Activated T-cell treated with anti-CD3 and anti-CD28 coated beads for 1 hour (primary cell): ENCODE results near the gene IGFN1.

Source experiments
- DNase-seq: peaks from one replicate; pipeline ENCODE4 v3.0.0-alpha.2; 2020; ENCODE audit warnings: low read depth

IGFN1 gene

DNA sequence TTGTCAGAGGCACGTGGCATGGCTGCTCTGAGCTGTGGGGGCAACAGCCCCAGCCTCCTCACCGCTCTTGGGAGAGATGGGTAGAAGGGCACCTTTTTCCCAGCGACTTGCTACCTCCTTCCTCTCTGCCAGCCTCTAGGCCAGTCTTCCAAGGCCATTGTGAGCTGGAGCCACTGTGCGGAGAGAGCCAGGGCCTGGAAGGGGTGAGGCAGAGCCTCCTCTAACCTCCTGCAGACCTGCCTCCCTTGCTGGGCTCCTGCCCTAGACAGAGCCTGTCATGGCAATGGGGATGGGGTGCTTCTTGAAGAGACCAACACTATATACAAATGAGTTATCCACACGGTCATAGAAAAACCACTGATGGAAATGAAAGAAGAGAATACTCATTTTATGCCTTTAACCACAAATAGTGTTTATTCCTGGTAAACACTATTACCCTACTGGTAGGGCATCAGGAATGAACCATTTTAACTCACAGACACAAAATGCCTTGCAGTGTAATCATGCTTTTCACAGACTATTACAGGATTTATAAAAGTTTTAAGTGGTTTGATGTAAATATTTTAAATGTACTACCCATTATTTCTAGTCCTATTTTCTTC is 5.0 kb upstream of the IGFN1 start:
- DNase-seq = no peak

DNA sequence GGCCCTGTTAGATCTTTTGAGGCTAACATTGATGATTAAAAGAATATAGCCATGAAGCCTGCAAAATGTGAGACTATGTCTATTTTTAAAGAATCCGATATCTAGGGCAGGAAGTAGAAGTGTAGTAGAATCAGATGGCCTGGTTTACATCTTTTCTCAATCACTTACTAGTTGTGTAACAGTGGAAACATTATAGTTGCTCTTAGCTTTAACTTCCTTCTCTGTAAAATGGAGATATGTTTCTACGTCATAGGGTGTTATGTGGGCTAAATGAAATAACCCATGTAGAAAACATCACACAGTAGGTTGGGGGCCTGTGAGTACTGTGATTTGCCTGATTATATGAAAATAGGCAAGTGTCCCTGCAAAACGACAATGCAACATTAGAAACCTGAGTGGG is 4.4 kb upstream of the IGFN1 start:
- DNase-seq = no peak

DNA sequence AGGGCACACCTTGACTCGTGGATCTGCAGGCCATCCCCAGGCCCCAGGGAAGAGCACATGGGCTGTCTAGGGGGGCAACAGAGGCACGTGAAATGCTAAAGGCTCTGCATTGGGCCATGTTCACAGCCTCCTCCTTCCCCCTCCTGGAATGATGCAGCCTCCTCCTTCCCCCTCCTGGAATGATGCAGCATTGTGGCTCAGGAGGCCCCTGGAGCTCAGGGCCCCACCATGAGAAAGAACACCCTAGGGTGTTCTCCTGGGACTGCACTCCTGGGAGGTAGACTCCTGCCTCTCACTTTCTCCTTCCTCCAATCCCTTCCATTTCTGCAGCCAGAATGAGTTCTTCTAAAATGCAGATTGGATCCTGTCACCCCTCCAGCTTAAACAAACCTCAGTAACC is 1.5 kb upstream of the IGFN1 start:
- DNase-seq = no peak

DNA sequence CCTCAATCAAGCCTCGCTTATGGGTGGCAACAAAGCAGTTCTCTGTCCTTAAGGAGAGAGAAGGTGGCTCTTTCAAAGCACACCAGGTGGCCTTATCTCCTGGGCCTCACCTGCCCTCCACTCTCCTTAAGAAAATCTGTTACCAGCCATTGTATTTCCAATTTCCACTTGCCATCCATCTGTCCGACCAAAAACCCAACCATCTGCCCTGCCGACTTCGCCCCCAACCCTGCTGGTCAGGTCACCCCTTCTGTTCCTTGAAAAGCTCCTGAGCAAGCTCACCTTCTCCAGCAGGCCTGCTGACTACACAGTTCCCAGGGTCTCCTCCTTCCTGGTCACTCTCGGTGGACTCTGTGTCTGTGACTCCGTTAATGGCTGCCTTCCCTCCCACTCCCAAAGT is 619 bp upstream of the IGFN1 start:
- DNase-seq = no peak

DNA sequence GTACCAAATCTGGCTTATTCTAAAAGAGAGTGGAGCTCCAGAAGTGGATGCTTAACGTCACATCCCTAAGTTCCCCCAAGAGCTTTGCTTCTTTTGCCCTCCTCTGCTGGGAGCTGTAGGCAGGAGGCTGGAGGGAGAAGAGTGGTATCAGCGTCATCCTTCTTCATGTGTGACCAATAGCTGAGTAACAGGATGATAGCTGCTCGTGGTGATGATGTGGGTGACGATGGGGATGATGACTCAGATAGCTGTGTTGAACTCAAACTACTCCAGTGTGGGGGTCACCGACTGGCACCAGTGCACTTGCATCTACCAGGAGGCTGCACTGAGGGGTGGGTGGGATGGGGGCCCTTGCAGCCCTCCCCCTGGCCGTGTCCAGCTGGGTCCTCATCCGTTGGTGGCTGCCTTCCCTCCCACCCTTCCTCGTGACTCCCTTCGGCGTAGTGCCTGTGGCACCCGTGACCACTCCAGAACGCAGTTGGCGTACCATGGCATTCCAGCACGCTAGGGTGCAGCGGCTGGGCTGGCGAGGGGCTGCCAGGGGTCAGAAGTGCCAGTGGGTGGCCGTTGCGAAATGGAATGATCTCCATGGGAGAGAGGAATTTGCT is 1.1 kb downstream of the IGFN1 start:
- no peak for DNase-seq

DNA sequence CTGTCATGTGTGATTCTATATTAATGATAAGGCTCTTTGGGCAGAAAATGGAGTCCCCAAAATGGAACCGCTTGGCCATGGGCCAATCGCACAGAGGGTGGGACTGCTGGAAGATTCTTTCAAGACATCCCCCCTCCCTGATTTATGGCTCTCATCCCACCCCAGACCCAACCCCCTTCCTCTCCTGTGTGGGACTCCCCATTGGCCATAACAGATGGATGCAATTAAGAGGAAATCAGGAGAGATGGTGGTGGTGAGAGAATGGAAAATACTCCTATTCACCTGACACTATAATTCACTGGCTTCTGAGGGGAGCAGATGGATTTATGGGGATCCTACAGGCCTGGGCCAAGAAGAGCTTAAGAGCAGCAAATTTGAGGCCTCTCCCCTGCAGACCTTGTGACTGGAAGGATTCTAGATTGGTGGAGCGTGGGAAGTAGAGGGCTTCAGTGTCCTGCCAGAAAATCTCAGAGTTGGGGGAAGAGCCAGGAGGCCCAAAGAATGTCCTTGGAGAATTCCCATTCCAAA is 1.7 kb downstream of the IGFN1 start:
- no peak for DNase-seq

DNA sequence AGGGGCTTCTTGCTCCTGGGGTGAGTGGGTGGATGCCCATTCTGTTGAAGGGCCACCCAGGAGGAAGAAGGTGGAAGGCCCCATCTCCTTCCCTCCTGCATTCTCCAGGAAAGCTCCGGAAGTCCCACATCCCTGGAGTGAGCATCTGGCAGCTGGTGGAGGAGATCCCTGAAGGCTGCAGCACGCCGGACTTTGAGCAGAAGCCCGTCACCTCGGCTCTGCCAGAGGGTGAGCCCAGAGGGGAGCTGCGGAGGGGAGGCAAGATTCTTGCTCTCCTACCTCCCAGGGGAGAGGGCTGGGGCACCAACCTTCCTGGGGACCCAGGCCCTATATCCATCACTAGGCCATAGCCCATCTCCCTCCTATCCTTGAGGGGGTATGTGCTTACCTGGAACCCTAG is 3.4 kb downstream of the IGFN1 start:
- no peak for DNase-seq

DNA sequence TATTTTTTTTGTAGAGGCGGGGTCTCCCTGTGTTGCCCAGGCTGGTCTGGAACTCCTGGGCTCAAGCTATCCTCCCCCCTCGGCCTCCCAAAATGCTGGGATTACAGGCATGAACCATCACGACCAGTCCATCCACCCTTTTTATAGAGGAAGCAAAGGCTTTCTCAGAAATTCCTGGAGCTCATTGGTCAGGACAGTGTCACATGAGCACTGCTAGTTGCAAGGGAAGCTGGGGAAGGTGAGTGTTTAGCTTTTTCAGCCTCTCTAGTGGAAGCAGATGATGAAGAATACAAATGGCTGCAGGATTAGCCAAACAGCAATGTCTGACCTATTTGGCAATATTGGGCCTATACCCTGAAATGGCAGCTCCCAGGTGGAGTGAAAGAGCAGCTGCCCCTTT is 8.0 kb downstream of the IGFN1 start:
- DNase-seq = no peak

DNA sequence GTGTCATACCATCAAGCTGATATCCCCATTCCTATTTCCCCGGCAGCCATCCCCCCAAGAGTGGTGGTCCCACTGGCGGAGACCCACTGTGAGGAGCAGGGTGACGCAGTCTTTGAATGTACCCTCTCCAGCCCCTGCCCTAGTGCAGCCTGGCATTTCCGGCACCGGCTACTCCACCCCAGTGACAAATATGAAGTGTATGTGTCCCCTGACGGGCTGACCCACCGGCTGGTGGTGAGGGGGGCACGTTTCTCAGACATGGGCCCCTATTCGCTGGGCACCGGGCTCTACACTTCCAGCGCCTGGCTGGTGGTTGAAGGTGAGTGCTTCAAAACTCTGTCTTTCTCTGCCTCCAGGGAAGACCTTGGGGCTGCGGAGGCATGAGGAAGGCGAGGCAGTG is 14.4 kb downstream of the IGFN1 start:
- DNase-seq = no peak

DNA sequence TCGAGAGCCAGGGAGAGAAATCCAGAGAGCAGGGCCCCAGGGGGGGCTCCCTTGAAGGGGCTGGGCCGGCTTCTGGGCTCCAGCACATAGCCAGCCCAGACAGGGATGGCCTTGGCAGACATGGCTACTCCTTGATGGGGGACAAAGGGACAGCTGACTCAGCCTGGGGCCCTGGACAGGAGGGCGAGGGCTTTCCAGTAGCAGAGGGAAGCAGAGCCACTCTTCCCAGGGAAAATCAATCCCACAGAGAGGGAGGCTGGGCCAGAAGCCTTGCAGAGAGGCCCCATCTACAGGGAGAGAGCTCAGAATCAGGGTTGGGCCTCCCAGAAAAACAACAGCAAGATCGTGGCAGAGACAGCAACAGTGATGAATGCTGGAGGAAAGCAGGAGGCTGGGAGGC is 15.6 kb downstream of the IGFN1 start:
- no peak for DNase-seq

DNA sequence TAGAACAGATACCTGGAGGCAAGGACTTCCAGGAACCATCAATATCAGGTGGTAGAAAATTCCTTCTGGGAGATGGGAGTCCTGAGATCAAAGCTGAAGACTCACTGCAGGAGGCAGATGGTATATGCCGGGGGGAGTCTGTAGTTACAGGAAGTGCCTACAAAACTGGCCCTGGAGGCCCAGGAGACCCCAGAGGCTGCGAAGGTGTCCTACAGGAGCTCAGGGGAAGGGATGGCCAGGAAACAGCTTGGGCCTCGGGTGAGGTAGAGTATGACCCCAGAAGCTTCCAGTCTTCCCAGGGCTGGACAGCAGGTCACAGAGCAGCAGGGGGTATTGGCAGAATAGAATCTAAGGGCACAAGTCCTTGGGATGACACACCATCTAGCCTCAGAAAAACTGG is 16.4 kb downstream of the IGFN1 start:
- DNase-seq = no peak

DNA sequence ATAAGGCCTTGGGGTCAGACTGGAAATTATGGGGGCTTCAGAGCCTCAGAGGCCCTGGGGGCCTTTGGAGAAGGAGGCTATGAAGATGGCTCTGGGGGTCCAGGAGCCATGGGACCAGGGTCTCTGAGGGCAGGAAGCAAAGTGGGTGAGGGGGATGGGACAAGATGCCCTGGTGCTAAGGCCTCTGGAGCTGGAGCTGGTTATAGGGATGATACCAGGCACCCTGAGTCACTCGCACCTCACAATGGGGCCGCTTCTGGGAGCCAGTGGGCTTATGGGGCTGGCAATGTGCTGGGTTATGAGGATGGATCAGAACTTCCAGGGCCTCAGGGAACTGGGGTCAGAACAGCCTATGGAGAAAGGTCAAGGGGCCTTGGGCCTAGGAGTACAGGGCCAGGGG is 17.6 kb downstream of the IGFN1 start:
- DNase-seq = no peak

DNA sequence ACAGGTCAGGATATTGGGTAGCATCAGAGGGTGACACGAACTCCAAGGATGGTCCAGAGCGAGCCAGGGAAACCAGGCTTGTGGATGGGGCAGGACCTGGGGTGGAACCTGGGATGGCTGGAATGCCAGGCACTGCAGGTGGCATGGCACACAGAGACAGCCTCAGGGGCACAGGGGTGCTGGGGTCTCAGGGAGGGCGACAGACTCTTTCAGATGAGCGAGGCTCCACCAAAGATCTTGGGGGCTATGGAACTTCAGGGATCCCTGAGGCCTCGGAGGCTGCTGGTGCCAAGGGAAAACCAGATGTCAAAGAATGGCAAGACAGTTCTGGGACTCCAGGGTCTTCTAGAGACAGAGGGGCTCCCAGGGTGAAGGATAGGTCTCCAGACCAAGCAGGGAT is 21.4 kb downstream of the IGFN1 start:
- no peak for DNase-seq

DNA sequence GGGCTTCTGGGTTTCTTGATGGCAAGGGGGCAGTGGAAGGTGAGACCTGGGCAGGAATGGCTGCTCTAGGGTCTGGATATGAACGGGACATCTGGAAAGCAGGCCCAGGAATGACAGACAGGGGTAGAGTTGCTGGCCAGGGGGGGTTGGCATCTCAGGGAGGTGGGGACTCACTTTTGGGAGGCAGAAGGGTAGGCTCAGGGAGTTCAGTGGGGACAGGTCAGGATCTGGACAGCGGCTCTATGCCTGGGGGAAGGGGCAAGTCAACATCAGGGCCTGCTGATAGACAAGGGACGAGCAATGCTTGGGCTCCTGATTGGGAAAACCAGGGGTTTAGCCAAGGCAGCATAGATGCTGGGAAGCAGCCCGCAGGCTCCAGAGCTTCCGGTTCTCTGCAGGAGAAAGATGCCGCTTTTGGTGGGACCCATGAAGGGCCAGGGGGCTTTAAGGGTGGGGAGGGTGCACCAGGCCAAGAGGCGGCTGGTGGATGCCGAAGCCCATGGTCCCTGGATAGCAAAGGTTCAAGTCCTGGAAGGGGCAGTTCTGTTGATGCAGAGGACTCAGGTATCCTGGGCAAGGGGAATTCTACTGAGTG is 21.9 kb downstream of the IGFN1 start:
- DNase-seq = no peak

DNA sequence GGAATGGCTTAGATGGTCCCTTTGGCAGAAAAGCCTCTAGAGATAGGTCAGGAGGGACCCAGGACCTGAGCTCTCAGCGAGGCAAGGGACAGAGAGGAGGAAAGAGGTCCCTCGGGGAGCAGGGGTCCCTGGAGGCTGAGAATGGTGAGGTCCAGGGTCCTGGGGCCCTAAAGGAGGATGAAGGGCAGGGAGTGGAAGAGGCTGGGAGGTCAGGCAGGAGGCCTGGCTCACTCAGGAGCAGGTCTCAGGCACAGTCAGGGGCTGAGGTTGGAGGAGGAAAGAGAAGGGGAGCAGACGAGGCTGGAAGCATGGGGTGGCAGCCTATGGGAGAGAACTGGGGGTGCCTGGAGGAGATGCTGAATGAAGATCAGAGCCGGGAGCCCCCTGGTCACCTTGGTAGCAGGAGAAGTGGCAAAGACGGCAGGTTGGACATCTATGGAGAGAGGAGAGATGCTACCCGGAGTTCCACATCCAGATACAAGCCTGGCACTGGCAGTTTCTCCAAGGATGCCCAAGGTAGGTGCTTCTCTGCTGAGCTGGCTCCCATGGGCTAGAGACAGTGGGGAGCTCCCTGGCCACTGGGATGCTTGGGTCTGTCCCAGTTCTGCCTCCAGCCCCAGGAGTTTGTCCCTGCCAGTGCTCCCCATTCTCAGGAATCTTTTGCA is 22.6 kb downstream of the IGFN1 start:
- DNase-seq = no peak

DNA sequence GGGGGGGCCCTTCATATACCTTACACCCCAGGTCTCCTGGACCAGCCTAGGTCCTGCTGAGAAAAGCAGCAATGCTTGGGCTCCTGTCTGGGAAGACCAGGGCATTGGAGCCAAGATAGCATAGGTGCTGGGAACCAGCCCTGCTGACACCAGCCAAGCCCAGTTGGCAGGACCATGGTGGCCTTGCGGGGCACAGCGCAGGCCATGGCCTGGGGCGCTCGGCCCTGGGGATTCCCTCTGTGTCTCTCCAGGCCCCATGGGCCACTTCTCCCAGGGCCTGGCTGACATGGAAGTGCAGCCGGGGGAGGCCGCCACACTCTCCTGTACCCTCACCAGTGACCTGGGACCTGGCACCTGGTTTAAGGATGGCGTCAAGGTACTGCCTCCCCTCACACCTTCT is 23.3 kb downstream of the IGFN1 start:
- no peak for DNase-seq

DNA sequence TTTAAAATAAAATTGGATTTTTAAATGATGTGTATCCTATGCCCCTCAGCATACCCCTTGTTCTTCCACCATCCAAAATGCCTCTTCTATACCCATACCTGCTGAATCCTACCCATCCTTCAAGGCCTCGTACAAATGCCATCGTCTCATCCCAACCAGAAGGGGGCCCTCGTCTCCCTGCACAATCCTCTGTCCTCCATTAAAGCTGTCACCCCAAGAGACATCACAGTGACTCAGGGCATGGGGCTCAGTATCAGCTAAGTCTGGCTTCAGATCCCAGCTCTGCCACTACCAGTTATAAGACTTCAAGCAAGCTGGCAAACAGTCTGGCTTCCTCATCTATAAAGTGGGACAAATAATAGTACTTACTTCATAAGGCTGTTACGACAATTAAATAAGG is 23.8 kb downstream of the IGFN1 start:
- no peak for DNase-seq

DNA sequence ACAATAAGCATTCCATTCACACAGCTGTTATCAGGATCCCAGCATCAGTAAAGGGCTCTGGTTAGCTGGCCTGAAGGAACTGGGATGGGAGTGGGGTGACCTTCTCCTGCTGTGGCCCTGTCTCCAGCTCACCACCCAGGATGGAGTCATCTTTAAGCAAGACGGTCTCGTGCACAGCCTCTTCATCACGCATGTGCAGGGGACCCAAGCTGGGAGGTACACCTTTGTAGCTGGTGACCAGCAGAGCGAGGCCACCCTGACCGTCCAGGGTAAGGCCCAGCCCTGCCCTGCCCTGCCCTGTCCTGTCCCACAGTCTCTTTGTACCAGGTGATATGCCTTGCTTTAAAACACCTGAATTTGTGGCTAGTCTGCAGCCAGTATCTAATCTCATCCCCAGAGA is 24.3 kb downstream of the IGFN1 start:
- no peak for DNase-seq

DNA sequence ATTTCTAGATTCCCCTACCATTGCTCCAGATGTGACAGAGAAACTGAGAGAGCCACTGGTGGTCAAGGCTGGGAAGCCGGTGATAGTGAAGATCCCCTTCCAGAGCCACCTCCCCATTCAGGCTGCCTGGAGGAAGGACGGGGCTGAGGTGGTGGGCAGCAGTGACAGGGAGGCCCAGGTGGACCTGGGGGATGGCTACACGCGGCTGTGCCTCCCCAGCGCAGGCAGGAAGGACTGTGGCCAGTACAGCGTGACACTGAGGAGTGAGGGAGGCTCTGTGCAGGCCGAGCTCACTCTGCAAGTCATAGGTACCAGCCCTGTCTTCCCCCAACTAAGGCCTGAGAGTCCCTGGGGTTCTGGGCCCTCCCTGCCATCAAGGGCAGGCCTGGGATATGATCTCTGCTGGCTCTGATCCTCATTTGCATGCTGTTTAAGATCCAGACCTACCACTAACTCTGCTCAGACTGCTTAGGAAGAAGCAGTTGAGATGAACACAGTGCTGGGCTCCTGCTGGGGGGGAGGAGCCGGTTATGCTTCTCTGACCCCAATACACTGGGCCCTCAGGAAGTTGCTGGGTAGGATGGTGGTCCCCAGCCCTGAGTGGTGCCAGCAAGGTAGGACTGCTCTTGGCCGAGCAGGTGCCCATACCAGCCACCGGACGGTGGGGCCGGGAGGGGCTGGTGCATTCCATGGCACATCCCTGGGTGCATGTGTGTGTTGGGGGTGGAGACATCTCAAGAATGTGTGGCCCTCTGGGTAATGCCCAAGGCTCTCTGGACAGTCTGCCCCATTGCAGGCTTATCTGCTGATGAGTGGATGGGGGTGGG is 25.1 kb downstream of the IGFN1 start:
- DNase-seq = no peak

DNA sequence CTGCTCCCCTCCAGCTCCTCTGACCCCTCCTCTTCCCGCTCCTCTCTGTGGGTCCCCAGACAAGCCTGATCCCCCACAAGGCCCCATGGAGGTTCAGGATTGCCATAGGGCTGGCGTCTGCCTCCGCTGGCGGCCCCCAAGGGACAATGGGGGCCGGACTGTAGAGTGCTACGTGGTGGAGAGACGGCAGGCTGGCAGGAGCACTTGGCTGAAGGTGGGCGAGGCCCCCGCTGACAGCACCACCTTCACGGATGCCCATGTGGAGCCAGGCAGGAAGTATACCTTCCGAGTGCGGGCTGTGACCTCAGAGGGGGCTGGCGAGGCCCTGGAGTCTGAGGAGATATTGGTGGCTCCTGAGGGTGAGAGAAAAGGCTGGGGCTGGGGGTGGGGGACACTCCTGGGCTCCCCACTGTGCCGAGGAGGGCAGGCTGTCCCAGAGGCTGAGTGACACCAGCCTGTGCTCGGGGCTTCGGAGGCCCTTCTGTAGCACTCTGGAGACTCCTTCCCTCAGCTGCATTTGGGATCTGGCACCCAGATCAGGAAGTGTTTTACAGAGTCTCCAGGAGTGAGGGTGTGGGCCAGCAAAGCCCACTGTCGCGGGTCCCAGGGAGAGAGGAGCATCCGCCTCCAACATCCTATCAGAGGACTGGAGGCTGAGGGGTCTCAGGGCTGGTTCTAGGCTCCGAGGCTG is 25.9 kb downstream of the IGFN1 start:
- DNase-seq = no peak

DNA sequence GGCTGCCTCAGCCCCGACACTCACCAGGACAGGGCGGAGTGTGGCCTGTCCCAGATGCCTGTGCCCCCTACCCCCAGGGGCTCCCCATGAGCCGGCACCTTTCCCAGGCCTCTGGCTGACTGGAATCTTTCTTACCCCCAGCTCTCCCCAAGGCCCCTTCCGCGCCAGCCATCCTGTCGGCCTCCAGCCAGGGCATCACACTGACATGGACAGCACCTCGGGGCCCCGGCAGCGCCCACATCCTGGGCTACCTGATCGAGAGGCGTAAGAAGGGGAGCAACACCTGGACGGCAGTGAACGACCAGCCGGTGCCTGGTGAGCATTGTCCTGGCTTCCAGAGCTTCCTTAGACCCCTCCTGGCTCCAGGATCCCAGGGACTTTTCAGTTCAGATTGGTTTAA is 26.5 kb downstream of the IGFN1 start:
- DNase-seq = no peak

DNA sequence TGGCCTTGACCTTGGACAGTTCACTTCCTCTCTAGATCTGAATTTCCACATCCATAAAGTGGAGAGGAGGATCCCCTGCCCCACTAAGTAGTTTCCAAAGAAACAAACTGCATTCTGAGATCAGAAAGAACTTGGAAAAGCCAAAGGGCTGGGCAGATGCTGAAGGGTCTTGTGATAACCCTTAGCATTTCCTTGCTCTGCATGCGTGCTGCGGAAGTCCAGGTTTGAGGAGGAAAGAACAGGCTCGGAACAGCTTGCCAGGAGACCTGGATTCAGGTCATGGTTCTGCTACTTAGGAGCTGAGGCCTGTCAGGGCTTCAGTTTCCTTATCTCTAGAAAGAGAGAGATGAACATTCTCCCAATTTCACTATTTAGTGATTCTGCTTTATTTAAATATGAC is 27.2 kb downstream of the IGFN1 start:
- DNase-seq = no peak
